Body of pancreas (tissue), 4 donors: ENCODE measurements around the gene ANKRD31.

Experiments
- CTCF ChIP-seq, 7 experiments: fragments of 450-650 bp in 4 of 7; fragments of 200-600 bp in 3 of 7; sonication (generic) in 3 of 7; IDR thresholded peaks; one replicate each; pipeline ENCODE4 v1.5.1; 2016 to 2019; ENCODE audit warnings: antibody characterized with exemption in 7 of 7
- POLR2A ChIP-seq, 3 donors: fragments of 450-650 bp; IDR thresholded peaks; one replicate each; pipeline ENCODE4 v1.6.1; 2016; ENCODE audit warnings: antibody characterized with exemption in 3 of 3, mild to moderate bottlenecking in 2 of 3

GRCh38 chr5:75243510-75243909 lies 6.8 kb upstream of the ANKRD31 start:
- TF ChIP-seq CTCF (IDR thresholded peaks at IDR 0.05) (no peak), POLR2A (IDR thresholded peaks at IDR 0.05) (no peak)
